ENCODE data around the gene FOXN3.

FOXN3 gene

GRCh38 chr14:89444516-89445125, 27.6 kb upstream of the FOXN3 start:
- H3K4me3 ChIP-seq (replicated peaks; ENCODE audit: insufficient read depth, low read length), result no peak overlapping the region
- DNase-seq (ENCODE audit: low read depth in 1 of 2, low spot score in 1 of 2), result no peak
- H3K27me3 ChIP-seq (ENCODE audit: insufficient read depth, poor library complexity, severe bottlenecking), result no peaks in the 10 kb centered on the region
- TF ChIP-seq SPI1 (IDR thresholded peaks at IDR 0.05; ENCODE audit: borderline replicate concordance, low read depth) (no peak), REST (IDR thresholded peaks at IDR 0.05; ENCODE audit: insufficient replicate concordance, low read depth) (no peak), GABPA (IDR thresholded peaks at IDR 0.05; ENCODE audit: low read depth) (no peak), POLR2AphosphoS5 (IDR thresholded peaks at IDR 0.05; ENCODE audit: low read depth) (no peak), CTCF (IDR thresholded peaks at IDR 0.05; ENCODE audit: insufficient read depth, low read length) (no peak)
- no peak overlapping the region for H3K27ac ChIP-seq (replicated peaks)

- H3K27ac ChIP-seq (replicated peaks), result no peak overlapping the region
- TF ChIP-seq REST (IDR thresholded peaks at IDR 0.05; ENCODE audit: insufficient replicate concordance, low read depth), result no peak
- no peak for TF ChIP-seq SPI1 (IDR thresholded peaks at IDR 0.05; ENCODE audit: borderline replicate concordance, low read depth)
- no peak for TF ChIP-seq GABPA (IDR thresholded peaks at IDR 0.05; ENCODE audit: low read depth)
- TF ChIP-seq CTCF (IDR thresholded peaks at IDR 0.05; ENCODE audit: insufficient read depth, low read length), result no peak
- TF ChIP-seq POLR2AphosphoS5 (IDR thresholded peaks at IDR 0.05; ENCODE audit: low read depth), result no peak
- no peak overlapping the region for H3K4me3 ChIP-seq (replicated peaks; ENCODE audit: insufficient read depth, low read length)
- no peaks in the 10 kb centered on the region for H3K27me3 ChIP-seq (ENCODE audit: insufficient read depth, poor library complexity, severe bottlenecking)
- DNase-seq (ENCODE audit: low read depth in 1 of 2, low spot score in 1 of 2), result no peak
Measured at GRCh38 chr14:89444044-89444443, 27.0 kb upstream of the FOXN3 start.

- DNase-seq (ENCODE audit: low read depth in 1 of 2, low spot score in 1 of 2), result no peak
- Histone ChIP-seq H3K27ac (replicated peaks) (no peak overlapping the region), H3K27me3 (ENCODE audit: insufficient read depth, poor library complexity, severe bottlenecking) (no peaks in the 10 kb centered on the region), H3K4me3 (replicated peaks; ENCODE audit: insufficient read depth, low read length) (no peak overlapping the region)
- TF ChIP-seq SPI1 (IDR thresholded peaks at IDR 0.05; ENCODE audit: borderline replicate concordance, low read depth) (no peak), REST (IDR thresholded peaks at IDR 0.05; ENCODE audit: insufficient replicate concordance, low read depth) (no peak), POLR2AphosphoS5 (IDR thresholded peaks at IDR 0.05; ENCODE audit: low read depth) (no peak), CTCF (IDR thresholded peaks at IDR 0.05; ENCODE audit: insufficient read depth, low read length) (no peak), GABPA (IDR thresholded peaks at IDR 0.05; ENCODE audit: low read depth) (no peak)
Measured at GRCh38 chr14:89443042-89443629, 26.1 kb upstream of the FOXN3 start.

All from HL-60 (cell line).